Pons (tissue), 1 donor: Measurements from ENCODE around the gene GNL2.
"Not testable (repeated sequence)": the region's sequence is repeated elsewhere in the genome, so short reads cannot be mapped to it uniquely, and the experiment has no call there.

Experiments used
- DNase-seq: peaks from one replicate; pipeline ENCODE4 v3.0.0-alpha.2; 2016; ENCODE audit warnings: low spot score

The GNL2 gene

GRCh38 chr1:37559957-37560379, 35.8 kb downstream of the GNL2 start:
- DNase-seq = not testable (repeated sequence)

- no peak for DNase-seq
Measured at GRCh38 chr1:37559080-37559479, 36.7 kb downstream of the GNL2 start.

- DNase-seq = no peak
Measured at GRCh38 chr1:37558411-37558810, 37.3 kb downstream of the GNL2 start.

DNA sequence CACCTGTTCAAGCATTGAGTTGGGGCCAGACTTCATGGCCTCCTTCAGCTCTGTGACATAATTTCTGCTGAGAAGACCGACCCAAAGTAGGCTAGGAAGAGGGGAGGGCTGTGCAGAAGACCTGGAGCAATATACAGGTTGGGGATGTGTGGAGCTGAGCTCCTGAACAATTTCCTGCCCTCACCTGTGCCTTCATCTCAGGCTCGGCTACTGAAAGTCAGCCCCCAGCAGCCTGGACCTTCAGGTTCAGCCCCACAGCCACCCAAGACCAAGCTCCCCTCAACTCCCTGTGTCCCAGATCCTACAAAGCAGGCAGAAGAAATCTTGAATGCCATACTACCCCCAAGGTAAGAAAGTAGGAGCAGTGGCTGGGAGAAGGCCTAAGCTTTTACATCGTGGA, 38.3 kb downstream of the GNL2 start:
- DNase-seq = no peak

DNA sequence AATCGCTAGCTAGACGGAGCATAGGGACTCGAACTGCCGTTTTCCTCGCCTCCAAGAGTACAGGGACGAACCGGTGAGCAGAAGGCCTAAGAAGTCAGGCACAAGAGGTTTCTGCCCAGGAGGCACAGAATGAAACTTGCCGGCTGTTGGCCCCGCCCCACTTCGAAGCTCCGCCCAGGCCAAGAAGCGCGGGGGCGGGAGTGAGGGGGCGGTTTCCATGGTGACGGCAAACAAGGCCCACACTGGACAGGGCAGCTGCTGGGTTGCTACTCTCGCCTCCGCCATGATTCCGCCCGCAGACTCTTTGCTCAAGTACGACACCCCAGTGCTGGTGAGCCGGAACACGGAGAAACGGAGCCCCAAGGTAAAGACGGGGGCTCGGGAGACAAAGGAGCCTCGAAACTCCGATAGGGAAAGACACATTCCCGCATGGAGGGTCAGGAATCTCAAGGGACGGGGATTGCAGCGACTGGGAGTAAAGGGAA, 39.0 kb downstream of the GNL2 start, which contains the start of gene DNALI1:
TSS of gene DNALI1 (plus strand) at position 229 of the 485 bp plus-strand sequence. CDS start at position 284, 55 bp downstream.
- DNase-seq = peak; percentile 70

GRCh38 chr1:37553927-37554808, 41.6 kb downstream of the GNL2 start, which contains the start of gene SNIP1:
TSS of gene SNIP1 (minus strand) at chr1:37554293. CDS start at chr1:37554229, 64 bp downstream.
- peak; percentile 97 for DNase-seq

DNA sequence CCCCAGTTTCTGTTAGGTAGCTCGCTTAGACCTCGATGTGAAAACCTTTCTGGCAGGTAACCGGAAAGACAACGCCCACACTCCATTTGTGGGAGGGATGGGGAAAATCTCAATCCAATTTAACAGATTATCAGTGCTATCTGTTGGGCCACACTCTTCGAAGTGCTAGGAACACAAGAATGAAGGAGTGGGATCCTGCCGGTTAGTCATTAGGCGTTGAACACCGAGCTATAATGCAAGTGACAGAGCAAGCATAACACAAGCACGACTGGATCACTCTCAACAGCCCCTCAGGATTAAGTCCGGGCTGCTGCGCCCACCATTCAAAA, 42.2 kb downstream of the GNL2 start:
- no peak for DNase-seq

DNA sequence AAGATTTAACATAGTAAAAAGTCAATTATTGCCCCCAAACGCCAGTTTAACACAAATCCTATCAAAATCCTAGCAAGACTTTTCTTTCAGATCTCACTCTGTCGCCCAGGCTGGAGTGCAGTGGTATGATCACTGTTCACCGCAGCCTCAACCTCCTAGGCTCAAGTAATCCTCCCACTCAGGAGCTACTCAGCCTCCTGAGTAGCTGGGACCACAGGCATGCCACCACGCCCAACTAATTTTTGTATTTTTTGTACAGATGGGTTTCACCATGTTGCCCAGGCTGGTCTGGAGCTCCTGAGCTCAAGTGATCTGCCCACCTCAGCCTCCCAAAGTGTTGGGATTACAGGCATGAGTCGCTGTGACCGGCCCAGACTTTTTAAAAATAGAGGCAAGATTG, 46.4 kb downstream of the GNL2 start:
- no peak for DNase-seq

DNA sequence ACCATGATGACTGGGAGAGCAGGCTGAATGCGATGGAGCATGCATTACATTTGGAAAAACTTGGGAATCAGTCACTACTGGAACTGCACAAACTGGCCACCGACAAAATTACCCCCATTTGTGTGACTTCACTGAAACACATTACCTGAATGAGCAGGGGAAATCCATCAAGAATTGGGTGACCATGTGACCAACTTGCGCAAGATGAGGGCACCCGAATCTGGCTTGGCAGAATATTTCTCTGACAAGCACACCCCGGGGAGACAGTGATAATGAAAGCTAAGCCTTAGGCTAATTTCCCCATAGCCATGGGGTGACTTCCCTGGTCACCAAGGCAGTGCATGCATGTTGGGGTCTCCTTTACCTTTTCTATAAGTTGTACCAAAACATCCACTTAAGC, 50.7 kb downstream of the GNL2 start:
- DNase-seq = no peak

DNA sequence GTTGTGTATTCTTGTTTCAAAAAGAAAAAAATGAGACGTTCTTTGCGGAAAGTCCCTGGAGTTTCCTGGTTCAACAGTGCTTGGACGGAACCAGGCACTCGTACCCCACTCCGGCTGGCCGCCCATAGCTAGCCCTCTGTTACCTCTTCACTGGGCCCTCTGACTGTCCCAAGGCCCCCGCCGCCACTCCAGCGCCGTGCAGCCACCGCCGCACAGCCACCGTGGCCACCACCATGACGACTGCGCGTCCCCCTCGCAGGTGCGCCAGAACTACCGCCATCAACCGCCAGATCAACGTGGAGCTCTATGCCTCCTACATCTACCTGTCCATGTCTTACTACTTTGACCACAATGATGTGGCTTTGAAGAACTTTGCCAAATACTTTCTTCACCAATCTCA, 51.2 kb downstream of the GNL2 start:
- DNase-seq = no peak

GRCh38 chr1:37540036-37540785, 55.5 kb downstream of the GNL2 start:
- no peak for DNase-seq

DNA sequence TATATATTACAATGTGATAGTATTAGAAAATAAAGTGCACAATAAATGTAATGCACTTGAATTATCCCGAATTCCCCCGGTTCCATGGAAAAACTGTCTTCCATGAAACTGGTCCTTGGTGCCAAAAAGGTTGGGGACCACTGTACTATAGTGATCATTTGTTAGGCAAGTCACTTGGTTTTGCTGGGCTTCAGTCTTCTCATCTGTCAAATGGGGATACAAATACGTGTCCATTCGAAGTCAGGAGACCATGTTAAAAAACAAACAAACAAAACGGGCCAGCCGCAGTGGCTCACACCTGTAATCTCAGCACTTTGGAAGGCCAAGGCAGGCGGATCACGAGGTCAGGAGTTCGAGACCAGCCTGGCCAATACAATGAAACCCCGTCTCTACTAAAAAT, 56.6 kb downstream of the GNL2 start:
- not testable (repeated sequence) for DNase-seq

DNA sequence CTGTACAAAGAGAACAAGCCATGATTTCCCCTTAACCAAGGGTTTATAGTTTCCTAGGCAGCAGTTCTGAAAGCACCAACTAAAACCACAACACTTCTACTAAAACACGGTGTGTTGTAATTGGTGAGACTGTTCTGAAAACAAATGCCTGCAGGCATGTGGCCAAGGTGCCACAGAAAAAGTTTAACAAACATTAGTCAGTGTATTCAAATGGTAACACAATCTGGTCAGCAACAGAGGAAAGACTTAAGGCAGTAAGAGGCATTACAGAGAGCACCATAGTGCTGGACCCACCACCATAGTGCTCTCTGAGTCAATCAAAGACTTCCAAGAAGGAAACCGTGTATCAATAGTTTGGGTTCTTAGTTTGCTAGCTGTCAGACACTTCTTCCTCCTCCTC, 58.4 kb downstream of the GNL2 start:
- no peak for DNase-seq

DNA sequence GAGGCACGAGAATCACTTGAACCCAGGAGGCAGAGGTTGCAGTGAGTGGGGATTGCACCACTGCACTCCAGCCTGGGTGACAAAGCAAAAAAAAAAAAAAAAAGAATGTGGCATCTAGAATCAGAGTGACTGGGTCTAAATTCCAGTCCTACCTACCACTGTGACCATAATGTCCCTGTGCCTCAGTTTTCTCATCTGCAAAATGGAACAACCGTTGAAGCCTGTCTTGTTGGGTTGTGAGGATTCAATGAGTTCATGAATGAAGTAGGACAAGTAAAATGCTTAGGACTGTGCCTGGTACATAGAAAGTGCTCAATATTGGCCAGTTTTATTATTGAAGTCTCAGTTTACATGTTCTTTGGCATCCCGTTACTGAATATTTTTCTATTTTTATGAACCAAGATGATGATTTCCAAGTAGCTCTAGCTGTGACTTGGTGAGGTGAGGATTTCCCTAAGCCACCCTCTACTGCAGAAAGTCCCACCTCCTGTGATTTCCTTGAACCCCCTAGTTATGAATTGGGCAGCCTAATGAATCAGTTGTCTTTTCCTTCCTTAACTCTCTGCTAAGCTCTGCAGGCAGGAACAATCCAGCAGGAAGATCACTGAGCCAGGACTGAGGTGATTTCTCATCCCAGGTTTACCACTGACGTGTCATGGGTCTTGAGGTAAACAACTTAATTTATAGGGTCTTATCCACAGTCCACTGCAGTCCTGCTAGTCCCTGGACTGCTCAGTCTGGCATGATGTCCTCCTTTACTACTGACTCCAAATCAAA, 62.2 kb downstream of the GNL2 start:
- DNase-seq = no peak

- DNase-seq = not testable (repeated sequence)
Measured at GRCh38 chr1:37532418-37533156, 63.1 kb downstream of the GNL2 start.

DNA sequence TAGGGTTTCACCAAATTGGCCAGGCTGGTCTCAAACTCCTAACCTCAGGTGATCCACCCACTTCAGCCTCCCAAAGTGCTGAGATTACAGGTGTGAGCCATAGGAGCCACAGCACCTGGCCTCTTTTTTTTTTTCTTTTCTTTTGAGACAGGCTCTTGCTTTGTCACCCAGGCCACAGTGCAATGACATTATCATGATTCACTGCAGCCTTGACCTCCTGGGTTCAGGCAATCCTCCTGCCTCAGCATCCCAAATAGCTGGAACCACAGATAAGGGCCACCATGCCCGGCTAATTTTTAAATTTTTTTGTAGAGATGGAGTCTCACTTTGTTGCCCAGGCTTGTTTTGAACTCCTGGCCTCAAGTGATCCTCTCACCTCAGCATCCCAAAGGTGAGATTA, 65.8 kb downstream of the GNL2 start:
- not testable (repeated sequence) for DNase-seq

DNA sequence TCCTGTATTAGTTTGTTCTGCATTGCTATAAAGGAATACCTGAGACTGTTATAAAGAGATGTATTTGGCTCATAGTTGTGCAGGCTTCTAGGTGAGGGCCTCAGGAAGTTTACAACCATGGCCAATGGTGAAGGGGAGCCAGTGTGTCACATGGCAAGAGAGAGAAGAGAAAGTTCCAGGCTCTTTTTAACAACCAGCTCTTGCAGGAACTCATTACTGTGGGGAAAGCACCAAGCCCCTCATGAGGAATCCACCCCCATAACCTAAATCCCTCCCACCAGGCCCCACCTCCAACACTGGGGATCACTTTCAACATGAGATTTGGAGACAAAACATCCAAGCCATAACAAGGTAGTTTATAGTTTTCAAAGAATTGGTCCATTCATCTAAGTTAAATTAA, 76.1 kb downstream of the GNL2 start:
- DNase-seq = no peak

DNA sequence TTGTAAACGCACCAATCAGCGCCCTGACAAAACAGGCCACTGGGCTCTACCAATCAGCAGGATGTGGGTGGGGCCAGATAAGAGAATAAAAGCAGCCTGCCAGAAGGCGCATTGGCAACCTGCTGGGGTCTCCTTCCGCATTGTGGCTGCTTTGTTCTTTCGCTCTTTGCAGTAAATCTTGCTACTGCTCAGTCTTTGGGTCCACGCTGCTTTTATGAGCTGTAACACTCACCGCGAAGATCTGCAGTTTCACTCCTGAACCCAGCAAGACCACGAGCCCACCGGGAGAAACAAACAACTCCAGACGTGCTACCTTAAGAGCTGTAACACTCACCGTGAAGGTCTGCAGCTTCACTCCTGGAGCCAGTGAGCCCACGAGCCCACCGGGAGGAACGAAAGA, 76.8 kb downstream of the GNL2 start:
- DNase-seq = not testable (repeated sequence)

GRCh38 chr1:37518241-37518640, 77.5 kb downstream of the GNL2 start:
- DNase-seq = not testable (repeated sequence)

DNA sequence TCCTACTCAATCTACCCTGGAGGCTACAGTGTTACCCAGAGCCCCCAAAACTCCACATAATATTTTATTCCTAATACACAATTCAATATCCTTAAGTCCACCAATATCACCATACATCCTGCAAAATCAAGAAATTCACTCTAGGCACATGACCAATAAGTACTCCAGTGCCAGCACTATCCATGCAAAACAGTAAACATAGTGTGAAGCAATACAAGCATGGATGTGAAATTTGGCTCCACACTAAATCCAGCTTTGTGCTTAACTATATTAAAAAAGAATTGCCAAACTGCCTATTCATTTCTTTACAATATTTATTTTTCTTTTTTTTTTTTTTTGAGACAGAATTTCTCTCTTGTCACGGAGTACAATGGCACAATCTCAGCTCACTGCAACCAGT, 78.2 kb downstream of the GNL2 start:
- no peak for DNase-seq
